T-helper 1 cell treated with Interleukin-12 subunit alpha and Interleukin-12 subunit beta and Interleukin-4 antibody, amounts not matched to agents 30 ng/mL and 1 ng/mL, for 36 hours (primary cell): Measurements from ENCODE around the gene TSPAN9. TPM values are rescaled to one million over a fixed set of nuclear protein-coding genes. Genes with fewer than 3 reads are reported as not detected.

Source experiments
- intact Hi-C: fragments of 100-400 bp; cut with micrococcal nuclease; formaldehyde crosslinking; loops from one replicate; pipeline ENCODE4 v1.15.1; 2024
- total RNA-seq: library from RNA; stranded (reverse); gene quantifications from 2 replicates; pipeline ENCODE4 v1.2.3, GENCODE V29; 2022

The TSPAN9 gene
- total RNA-seq, 1 donor from 2014 or later: not detected

- intact Hi-C loops: loop anchor here (10.0 kb wide), 1 partner anchor 679 kb away; the partner anchor contains the start of gene CRACR2A
Observed at GRCh38 chr12:3075315-3075714, 1.9 kb upstream of the TSPAN9 start.

- intact Hi-C loops: loop anchor here (10.0 kb wide), 1 partner anchor 677 kb away; the partner anchor contains the start of gene CRACR2A
Observed at GRCh38 chr12:3077572-3078081, 448 bp downstream of the TSPAN9 start.

DNA sequence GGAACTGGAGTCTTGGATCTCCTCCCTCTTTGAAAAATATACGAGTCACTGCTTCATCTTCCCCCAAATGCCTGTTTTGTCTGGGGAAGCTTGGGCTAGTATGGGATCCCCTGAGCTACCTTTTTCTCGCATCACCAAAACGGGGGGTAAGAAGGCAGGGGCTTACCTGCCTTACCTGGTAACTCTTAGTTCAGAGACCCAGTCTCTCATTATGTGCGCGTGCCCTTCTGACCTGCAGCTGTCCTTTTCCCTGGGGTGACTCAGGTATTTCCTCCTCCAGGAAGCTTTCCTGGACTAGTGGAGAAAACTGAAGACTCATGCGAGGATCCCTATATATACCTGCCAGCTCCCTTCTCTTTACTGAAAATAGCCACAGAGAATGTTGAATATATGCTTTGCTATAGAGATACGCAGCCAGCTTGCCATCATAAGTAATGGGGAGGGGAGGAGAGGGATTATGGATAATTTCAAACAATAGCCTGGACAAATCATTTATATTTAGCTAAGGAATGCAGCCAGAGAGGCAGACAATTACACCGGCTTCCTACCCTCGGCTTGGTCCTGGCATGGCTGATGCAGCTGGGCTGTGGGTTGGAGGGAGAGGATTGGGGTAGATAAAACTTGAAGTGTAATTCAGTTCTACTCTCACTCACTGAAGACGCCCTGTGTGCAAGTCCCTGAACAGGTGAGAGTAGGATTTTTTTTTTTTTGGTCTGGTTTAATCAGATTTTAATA lies 1.1 kb downstream of the TSPAN9 start:
- intact Hi-C loops: loop anchor here (10.0 kb wide), 1 partner anchor 677 kb away; the partner anchor contains the start of gene CRACR2A

- intact Hi-C loops: no loop called here
Observed at GRCh38 chr12:3081091-3081490, 3.9 kb downstream of the TSPAN9 start.

DNA sequence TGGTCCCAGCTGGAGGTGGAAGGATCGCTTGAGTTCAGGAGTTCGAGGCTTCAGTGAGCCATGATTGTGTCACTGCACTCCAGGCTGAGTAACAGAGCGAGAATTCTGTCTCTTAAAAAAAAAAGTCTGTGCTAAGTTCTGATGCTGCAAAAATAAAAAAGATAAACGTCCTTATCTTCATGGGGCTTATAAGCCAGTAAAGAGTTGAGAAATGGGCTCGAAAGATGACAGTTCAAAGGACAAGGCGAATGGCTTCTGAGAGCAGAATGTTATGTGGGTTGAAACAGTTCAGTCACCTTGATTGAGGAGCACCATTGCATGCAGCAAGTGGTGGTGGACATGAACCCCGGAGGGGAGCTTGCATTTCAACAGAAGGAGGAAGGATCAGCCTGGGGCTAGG lies 4.7 kb downstream of the TSPAN9 start:
- intact Hi-C loops: no loop called here

- intact Hi-C loops: no loop called here
Observed at GRCh38 chr12:3083241-3083920, 6.2 kb downstream of the TSPAN9 start.

DNA sequence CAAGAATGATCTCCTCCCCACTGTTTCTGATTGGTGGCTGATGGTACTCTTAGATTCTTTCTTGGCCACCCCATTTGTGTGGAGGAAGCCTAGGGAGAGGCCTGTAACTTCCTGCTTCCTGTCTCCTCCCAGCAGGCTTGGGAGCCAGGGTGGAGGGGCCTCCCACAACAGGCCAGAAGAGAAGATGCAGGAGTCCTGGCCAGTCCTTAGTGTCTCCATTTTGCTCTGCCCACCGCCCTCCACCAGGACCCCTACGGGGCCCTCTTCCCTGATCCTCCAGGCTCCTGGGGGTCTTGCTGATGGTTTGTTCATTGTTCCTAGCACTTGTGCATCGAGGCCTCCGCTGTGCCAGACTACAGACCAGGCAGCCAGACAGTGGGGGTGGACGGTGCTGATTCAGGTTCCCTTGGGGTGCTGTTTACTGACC lies 6.8 kb downstream of the TSPAN9 start:
- intact Hi-C loops: no loop called here

GRCh38 chr12:3084742-3085141 lies 7.6 kb downstream of the TSPAN9 start:
- intact Hi-C loops: no loop called here

DNA sequence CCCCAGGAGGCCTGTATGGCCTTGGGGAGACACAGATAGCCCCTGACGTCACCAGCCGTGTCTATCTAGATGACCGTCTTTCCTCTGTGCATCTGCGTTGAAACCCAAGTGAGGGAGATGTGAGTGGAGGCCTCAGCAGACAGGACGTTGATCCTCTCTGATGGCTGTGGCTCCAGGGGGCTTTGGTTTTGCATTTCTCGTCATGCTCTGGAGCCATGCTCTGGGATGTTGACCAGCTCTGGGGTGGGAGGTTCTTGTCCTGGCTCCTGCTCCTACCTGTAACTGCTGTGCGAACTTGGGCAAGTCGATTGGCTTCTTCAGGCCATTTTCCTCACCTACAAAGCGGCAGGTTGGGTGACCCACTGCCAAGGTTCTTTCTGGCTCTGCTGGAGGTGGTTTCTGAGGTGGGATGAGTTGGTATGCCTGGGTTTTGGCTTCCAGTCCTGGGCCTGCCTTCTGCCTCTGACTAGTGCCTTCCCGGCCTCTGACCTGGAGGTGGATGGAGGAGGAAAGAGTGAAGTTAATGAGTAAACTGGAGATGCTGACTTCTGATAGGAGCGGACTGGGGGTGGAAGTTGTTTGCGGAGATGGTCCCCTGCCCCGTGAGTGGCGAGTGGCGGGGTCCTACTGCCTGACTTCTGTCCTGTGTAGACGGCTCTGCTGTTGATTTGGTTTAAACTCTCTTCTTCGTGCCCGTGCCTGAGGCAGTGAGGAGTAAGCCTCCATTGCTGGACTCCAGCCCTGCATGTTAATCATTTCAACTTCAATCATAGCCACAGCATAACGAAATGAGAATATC lies 8.4 kb downstream of the TSPAN9 start:
- intact Hi-C loops: no loop called here

GRCh38 chr12:3086211-3086610 lies 9.0 kb downstream of the TSPAN9 start:
- intact Hi-C loops: no loop called here

- intact Hi-C loops: no loop called here
Observed at GRCh38 chr12:3086729-3087323, 9.6 kb downstream of the TSPAN9 start.

DNA sequence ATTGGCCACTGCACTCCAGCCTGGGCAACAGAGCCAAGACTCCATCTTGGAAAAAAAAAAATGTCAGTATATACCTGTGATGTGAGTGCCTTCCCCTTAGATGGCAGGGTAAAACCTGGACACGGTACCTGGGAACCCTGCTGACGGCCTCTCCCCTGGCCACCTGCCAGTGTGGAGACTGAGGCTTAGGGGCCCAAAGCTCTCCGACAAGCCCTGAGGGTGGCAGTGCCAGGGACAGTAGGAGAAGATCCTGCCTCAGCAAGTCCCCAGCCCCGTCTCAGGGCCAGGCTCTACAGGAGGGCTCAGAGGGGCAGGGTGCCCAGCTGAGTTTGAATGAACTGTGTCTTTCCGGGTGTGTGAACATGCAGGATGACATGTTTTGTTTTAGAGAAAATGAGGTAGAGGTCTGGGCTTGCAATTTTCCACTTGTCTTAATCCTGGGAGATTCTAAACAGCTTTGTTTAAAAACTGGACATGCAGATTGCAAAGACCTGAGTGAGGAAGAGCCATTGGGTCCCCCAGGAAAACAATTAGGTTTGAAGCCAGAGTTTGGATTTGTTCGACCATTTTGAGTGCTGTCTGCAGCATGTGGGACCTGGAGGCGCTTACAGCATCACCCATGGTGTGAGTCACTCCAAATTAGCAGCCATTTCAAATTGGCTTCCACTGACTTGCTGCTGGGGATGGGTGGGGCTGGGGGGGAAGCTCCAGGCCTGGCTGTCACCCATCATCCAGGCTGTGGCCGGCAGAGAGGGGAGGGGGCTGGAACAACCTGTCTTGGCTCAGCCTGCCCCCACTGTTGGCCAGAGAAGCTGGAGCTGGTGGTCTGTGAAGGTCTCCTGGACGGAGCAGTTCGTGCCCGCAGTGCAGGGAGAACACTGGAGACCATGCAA lies 10.8 kb downstream of the TSPAN9 start:
- intact Hi-C loops: no loop called here

DNA sequence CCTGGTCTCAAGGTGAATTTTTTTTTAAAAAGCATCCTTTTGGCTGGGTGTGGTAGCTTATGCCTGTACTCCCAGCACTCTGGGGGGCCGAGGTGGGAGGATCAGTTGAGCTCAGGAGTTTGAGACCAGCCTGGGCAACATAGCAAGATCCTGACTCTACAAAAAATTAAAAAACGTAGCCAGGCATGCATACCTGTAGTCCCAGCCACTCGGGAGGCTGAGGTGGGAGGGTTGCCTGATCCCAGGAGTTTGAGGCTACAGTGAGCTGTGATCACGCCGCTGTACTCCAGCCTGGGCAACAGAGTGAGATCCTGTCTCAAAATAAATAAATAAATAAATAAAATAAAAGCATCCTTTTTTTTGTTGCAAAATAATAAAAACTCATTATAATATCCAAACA lies 12.4 kb downstream of the TSPAN9 start:
- intact Hi-C loops: no loop called here

DNA sequence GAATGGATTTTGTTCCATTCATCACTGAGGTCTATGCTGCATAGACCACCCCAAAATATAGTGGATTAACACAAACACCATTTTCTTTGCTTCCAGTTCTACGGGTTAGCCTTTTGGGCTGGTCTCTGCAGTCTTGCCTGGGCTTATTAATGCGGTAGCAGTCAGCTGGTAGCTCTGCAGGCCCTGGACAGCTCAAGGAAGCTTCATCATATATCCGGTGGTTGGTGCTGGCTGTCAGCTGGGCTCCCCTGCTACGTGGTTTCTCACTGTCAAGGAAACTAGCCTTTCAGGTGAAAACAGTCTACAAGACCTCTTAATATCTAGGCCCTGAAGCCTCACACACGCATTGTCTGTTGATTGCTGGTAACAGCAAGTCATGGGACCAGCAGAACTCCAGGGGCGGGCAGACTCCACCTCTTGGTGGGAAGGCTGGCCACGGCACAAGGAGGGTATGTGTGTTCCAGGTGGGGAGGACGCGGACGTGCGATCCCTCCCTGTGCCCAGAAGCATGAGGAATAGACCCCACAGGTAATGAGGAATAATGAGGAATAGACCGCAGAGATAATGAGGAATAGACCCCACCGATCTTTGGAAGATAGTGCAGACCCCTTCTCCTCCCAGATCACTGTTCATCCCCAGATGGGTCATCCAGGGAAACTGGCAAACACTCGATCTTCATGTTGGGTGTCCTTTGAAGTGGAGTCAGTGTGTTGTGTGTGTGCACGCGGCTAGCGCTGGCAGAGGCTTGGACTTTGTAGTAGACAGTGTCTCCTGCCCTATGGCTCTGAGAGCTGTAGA lies 13.3 kb downstream of the TSPAN9 start:
- intact Hi-C loops: no loop called here

GRCh38 chr12:3091038-3091319 lies 13.8 kb downstream of the TSPAN9 start:
- intact Hi-C loops: no loop called here

DNA sequence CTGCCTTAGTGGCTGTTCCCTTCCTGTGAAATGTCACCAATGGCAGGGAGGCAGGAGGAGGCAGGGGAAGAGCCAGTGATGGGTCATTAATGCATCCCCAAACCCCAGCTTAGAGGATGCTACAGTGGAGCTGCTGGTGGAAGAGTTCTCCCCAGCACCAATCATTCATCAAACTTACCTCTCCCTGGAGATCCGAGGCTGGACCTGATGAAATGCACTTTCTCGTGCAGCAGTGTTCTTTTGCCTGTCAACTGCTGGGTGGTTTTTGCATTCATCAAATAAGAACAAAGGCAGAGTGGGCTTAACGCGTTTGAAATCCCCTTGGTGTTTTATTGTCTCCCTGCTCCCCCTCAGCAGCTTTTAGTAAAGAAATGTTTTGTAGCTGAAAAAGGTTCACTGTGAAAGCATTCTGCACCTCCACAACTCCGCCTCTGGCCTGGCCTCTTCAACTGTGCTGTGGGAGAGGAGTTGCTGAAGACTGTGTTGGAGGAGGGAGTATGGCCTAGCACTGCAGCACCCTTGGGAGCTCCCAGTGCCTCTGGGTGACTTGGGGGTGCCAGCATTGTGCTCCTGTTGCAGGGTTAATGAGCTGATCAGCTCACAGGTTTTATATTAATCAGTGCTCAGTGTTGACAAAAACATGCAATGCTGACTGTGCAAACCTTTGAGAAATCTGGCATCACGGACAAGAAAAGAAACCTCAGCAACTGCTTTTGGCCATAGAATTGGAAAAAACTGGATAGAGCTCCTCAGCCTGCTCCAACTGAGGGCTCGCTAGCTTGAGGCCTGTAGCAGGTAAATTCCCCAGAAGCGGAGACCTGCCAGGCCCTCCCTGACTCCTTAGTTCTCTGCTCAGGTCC lies 14.4 kb downstream of the TSPAN9 start:
- intact Hi-C loops: no loop called here

DNA sequence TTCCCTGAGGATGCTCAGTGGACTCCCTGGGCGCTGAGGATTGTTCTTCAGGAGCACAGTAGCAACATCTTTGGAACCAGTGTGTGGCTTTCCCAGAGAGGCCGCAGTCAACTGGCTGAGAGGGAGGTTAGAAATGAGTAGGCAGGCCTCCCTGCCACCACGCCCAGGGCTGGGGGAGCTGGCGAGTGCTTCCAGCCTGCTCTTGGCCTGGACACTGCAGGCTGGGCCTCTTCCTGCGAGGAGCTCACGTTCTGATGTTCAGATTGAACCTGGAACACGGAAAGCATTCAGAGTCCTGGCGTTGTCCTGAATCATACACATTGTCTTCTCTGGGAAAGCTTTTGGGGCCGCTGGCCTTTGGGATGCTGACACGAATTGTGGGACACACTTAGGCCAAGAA lies 15.6 kb downstream of the TSPAN9 start:
- intact Hi-C loops: no loop called here

- intact Hi-C loops: no loop called here
Observed at GRCh38 chr12:3097186-3097804, 20.1 kb downstream of the TSPAN9 start.
